GM23338 (cell line): ENCODE results near the gene TPSB2. TPM values are rescaled to one million over a fixed set of nuclear protein-coding genes. Genes with fewer than 3 reads are reported as not detected.

Experiments
- ATAC-seq: fragments of 200-7000 bp; cut with Tn5 transposase; 3 replicates; pipeline ENCODE4 v1.9.1; 2020
- DNase-seq: peaks from one replicate; pipeline ENCODE4 v3.0.0-alpha.2; 2015; ENCODE audit warnings: low spot score
- H2AFZ ChIP-seq: fragments of 200-600 bp; sonication (generic); 2 replicates; pipeline ENCODE4 v1.8.0; 2016; ENCODE audit warnings: antibody characterized with exemption, mild to moderate bottlenecking, moderate library complexity
- H3F3A ChIP-seq: fragments of 200-600 bp; sonication (generic); replicated peaks from 2 replicates; pipeline ENCODE4 v1.8.0; 2017; ENCODE audit warnings: antibody characterized with exemption, mixed run types, low read depth
- H3K27ac ChIP-seq: fragments of 200-600 bp; sonication (generic); 2 replicates; pipeline ENCODE4 v1.6.1; 2016; ENCODE audit warnings: low read depth
- H3K27me3 ChIP-seq: fragments of 200-600 bp; sonication (generic); 2 replicates; pipeline ENCODE4 v1.8.0; 2016; ENCODE audit warnings: mild to moderate bottlenecking, mixed run types, moderate library complexity; ENCODE audit not compliant: insufficient read depth
- H3K36me3 ChIP-seq: fragments of 200-600 bp; sonication (generic); 2 replicates; pipeline ENCODE4 v1.8.0; 2016; ENCODE audit warnings: mild to moderate bottlenecking; ENCODE audit not compliant: insufficient read depth
- H3K4me1 ChIP-seq: fragments of 200-600 bp; sonication (generic); 2 replicates; pipeline ENCODE4 v1.8.0; 2016; ENCODE audit warnings: mild to moderate bottlenecking, moderate library complexity; ENCODE audit not compliant: insufficient read depth
- H3K4me2 ChIP-seq: fragments of 200-600 bp; sonication (generic); 2 replicates; pipeline ENCODE4 v1.7.1; 2017; ENCODE audit warnings: mixed run types
- H3K4me3 ChIP-seq: fragments of 200-600 bp; sonication (generic); 2 replicates; pipeline ENCODE4 v1.6.1; 2016; ENCODE audit warnings: mixed run types
- H3K79me2 ChIP-seq: fragments of 200-600 bp; sonication (generic); replicated peaks from 2 replicates; pipeline ENCODE4 v1.8.0; 2017; ENCODE audit warnings: mild to moderate bottlenecking; ENCODE audit not compliant: insufficient read depth
- H3K9me2 ChIP-seq: fragments of 200-600 bp; sonication (generic); 2 replicates; pipeline ENCODE4 v1.8.0; 2017; ENCODE audit not compliant: insufficient read depth
- H4K20me1 ChIP-seq: fragments of 200-600 bp; sonication (generic); replicated peaks from 2 replicates; pipeline ENCODE4 v1.8.0; 2017; ENCODE audit warnings: mild to moderate bottlenecking; ENCODE audit not compliant: insufficient read depth
- H3K27ac Mint-ChIP-seq: 2 replicates; pipeline ENCODE4 v1.8.0; 2020; ENCODE audit warnings: inconsistent platforms, mild to moderate bottlenecking, moderate library complexity, mixed read lengths
- H3K27me3 Mint-ChIP-seq: 3 replicates; pipeline ENCODE4 v1.8.0; 2022; ENCODE audit warnings: low read depth, mild to moderate bottlenecking, moderate library complexity, mixed read lengths, inconsistent platforms; ENCODE audit not compliant: insufficient read depth, poor library complexity
- H3K36me3 Mint-ChIP-seq: 3 replicates; pipeline ENCODE4 v1.8.0; 2021; ENCODE audit warnings: low read depth, mild to moderate bottlenecking, inconsistent platforms, moderate library complexity, mixed read lengths
- H3K4me1 Mint-ChIP-seq: 3 replicates; pipeline ENCODE4 v1.8.0; 2020; ENCODE audit warnings: mild to moderate bottlenecking, inconsistent platforms, mixed read lengths
- H3K4me3 Mint-ChIP-seq: 3 replicates; pipeline ENCODE4 v1.8.0; 2021; ENCODE audit warnings: moderate library complexity, mild to moderate bottlenecking, inconsistent platforms, mixed read lengths
- H3K9me3 Mint-ChIP-seq: 3 replicates; pipeline ENCODE4 v1.8.0; 2020; ENCODE audit warnings: moderate library complexity, mild to moderate bottlenecking, inconsistent platforms, mixed read lengths
- CREB1 ChIP-seq: fragments of 250-450 bp; sonication (Bioruptor Pico); IDR thresholded peaks from 2 replicates; pipeline ENCODE4 v1.5.0; 2020; ENCODE audit warnings: low read depth, mild to moderate bottlenecking, moderate library complexity
- CTCF ChIP-seq, 2 experiments: fragments of 200-600 bp in 1 of 2; sonication (generic) in 1 of 2; conservative IDR thresholded peaks; 2 replicates each; pipeline versions ENCODE4 v1.5.1 to v1.6.1; 2016 to 2017; ENCODE audit warnings: antibody characterized with exemption in 2 of 2, low read depth in 2 of 2, mild to moderate bottlenecking in 2 of 2, moderate library complexity in 1 of 2
- ETS1 ChIP-seq: IDR thresholded peaks from 2 replicates; pipeline ENCODE4 v1.6.1; 2016; ENCODE audit warnings: antibody characterized with exemption
- EZH2 ChIP-seq: fragments of 200-600 bp; sonication (generic); IDR thresholded peaks from one replicate; pipeline ENCODE4 v1.8.0; 2017; ENCODE audit warnings: antibody characterized with exemption, mild to moderate bottlenecking, low read depth; ENCODE audit not compliant: unreplicated experiment
- EZH2phosphoT487 ChIP-seq: fragments of 200-600 bp; sonication (generic); IDR thresholded peaks from one replicate; pipeline ENCODE4 v1.8.1; 2018; ENCODE audit warnings: antibody characterized with exemption; ENCODE audit not compliant: unreplicated experiment
- JUNB ChIP-seq: IDR thresholded peaks from one replicate; pipeline ENCODE4 v1.6.1; 2016; ENCODE audit warnings: antibody characterized with exemption; ENCODE audit not compliant: unreplicated experiment
- NANOG ChIP-seq: IDR thresholded peaks from 2 replicates; pipeline ENCODE4 v1.6.1; 2016; ENCODE audit warnings: antibody characterized with exemption, borderline replicate concordance
- POLR2AphosphoS5 ChIP-seq: IDR thresholded peaks from 2 replicates; pipeline ENCODE4 v1.6.1; 2016; ENCODE audit warnings: antibody characterized with exemption, low read depth
- ZNF331 ChIP-seq: fragments of 250-450 bp; sonication (Bioruptor Pico); IDR thresholded peaks from 2 replicates; pipeline ENCODE4 v1.5.0; 2020; ENCODE audit warnings: low read depth, mild to moderate bottlenecking, moderate library complexity
- polyA plus RNA-seq: library from polyadenylated mRNA; unstranded; fragments of >200 nt; fragmentation: Nextera tagmentation; extraction: Ambion mirVana; gene quantifications from 2 replicates; pipeline ENCODE4 v1.2.1, GENCODE V29; 2016
- total RNA-seq: library from RNA; depleted of rRNA; stranded (reverse); fragments of >200 nt; shearing (Covaris generic); gene quantifications from 2 replicates; pipeline ENCODE4 v1.2.3, GENCODE V29; 2014
- TF ChIP-seq, protein P1 (sequence below): IDR thresholded peaks from one replicate; pipeline ENCODE4 v1.6.1; 2018; ENCODE audit warnings: antibody characterized with exemption; ENCODE audit not compliant: unreplicated experiment

TPSB2 gene
- total and polyA plus RNA-seq, 2 experiments from 2014 or later, result 0.23 TPM; not detected in 1

DNA sequence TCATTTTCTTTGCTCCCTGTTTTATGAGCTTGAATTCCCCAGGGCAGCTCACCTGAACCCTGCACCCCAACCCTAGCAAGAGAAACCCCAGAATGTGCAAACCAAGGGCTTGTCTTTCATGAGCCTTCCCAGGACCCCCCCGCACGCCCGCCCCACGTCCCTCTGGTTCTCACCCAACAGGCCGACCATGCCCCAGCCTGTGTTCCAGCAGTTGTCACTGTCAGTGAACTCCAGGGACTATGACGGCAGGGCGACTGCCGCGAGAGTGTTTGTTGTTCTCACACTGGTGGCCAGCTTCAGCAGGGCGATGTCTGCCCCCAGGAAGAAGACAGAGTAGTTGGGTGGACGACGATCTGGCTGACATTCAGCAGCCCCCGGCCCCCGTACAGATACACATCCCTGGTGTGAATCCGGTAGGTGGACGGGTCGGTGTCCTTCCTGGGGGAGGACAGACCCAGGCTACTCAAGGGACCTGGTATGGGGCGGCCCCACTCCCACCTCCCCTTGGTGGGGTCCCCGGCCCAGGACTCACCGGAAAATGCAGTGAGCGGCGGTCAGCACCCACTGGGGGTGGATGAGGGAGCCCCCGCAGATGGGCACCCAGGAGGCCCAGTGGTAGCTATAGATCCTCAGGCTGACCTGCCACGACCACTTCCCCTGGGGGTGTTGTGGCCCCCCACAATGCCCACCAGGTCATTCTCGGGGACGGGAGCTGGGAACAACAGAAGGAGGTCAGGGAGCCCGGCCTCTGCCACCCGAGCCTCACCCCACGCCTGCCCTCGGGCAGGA, 46.0 kb upstream of the TPSB2 start:
- peaks cover 2% of the 10 kb centered on the region for H3K4me1 Mint-ChIP-seq
- Histone ChIP-seq H3K9me2 (no peaks in the 10 kb centered on the region), H2AFZ (no peak overlapping the region), H4K20me1 (no peaks in the 10 kb centered on the region), H3K27ac (no peak overlapping the region), H3K4me2 (no peak overlapping the region), H3K4me3 (no peak overlapping the region), H3K4me1 (peaks cover 6% of the 10 kb centered on the region; the same call in 1 of the 2 replicates), H3K79me2 (no peaks in the 10 kb centered on the region), H3K36me3 (no peaks in the 10 kb centered on the region), H3K27me3 (no peaks in the 10 kb centered on the region), H3F3A (no peaks in the 10 kb centered on the region)
- no peak overlapping the region for H3K27ac Mint-ChIP-seq
- TF ChIP-seq JUNB, result no peak
- TF ChIP-seq CREB1, result no peak
- no peak for TF ChIP-seq NANOG
- TF ChIP-seq POLR2AphosphoS5, result no peak
- no peak for TF ChIP-seq EZH2
- TF ChIP-seq ZNF331 (CRISPR knock-in tag), result no peak
- TF ChIP-seq EZH2phosphoT487, result no peak
- no peak for ATAC-seq
- no peak for DNase-seq
- H3K36me3 Mint-ChIP-seq, result peaks cover 5% of the 10 kb centered on the region; the same call in 1 of the 3 replicates
- peaks cover 11% of the 10 kb centered on the region for H3K27me3 Mint-ChIP-seq
- H3K4me3 Mint-ChIP-seq, result no peak overlapping the region
- no peaks in the 10 kb centered on the region; the same call in 1 of the 3 replicates for H3K9me3 Mint-ChIP-seq

DNA sequence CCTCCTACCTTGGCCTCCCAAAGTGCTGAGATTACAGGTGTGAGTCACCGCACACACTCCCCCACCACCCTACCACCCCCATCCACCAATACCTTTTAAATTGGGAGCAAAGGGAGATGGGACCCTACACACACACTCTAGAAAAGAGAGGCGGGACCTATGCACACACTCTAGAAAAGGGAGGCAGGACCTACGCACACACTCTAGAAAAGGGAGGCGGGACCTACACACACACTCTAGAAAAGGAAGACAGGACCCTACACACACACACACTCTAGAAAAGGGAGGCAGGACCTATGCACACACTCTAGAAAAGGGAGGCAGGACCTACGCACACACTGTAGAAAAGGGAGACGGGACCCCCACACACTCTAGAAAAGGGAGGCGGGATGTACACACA, 44.8 kb upstream of the TPSB2 start:
- H3K4me1 Mint-ChIP-seq, result peaks cover 2% of the 10 kb centered on the region
- H2AFZ ChIP-seq, result no peak overlapping the region
- no peaks in the 10 kb centered on the region; the same call in 1 of the 3 replicates for H3K9me3 Mint-ChIP-seq
- H3K36me3 ChIP-seq, result no peaks in the 10 kb centered on the region
- H3K4me3 Mint-ChIP-seq, result no peak overlapping the region
- H3K27me3 ChIP-seq, result no peaks in the 10 kb centered on the region
- H3K4me1 ChIP-seq, result peaks cover 6% of the 10 kb centered on the region; the same call in 1 of the 2 replicates
- H3K79me2 ChIP-seq, result no peaks in the 10 kb centered on the region
- H4K20me1 ChIP-seq, result no peaks in the 10 kb centered on the region
- no peak overlapping the region for H3K27ac Mint-ChIP-seq
- peaks cover 16% of the 10 kb centered on the region for H3K27me3 Mint-ChIP-seq
- peaks cover 5% of the 10 kb centered on the region; the same call in 1 of the 3 replicates for H3K36me3 Mint-ChIP-seq
- H3K9me2 ChIP-seq, result no peaks in the 10 kb centered on the region
- no peak overlapping the region for H3K4me2 ChIP-seq
- no peak overlapping the region for H3K4me3 ChIP-seq
- no peak overlapping the region for H3K27ac ChIP-seq
- no peak for ATAC-seq
- no peaks in the 10 kb centered on the region for H3F3A ChIP-seq
- DNase-seq, result no peak
- TF ChIP-seq CREB1 (no peak), CTCF (conservative IDR thresholded peaks at IDR 0.05; ENCODE audit: low read depth in 2 of 2) (no peak), ETS1 (no peak), EZH2 (no peak), EZH2phosphoT487 (no peak)
- TF ChIP-seq, protein P1, sequence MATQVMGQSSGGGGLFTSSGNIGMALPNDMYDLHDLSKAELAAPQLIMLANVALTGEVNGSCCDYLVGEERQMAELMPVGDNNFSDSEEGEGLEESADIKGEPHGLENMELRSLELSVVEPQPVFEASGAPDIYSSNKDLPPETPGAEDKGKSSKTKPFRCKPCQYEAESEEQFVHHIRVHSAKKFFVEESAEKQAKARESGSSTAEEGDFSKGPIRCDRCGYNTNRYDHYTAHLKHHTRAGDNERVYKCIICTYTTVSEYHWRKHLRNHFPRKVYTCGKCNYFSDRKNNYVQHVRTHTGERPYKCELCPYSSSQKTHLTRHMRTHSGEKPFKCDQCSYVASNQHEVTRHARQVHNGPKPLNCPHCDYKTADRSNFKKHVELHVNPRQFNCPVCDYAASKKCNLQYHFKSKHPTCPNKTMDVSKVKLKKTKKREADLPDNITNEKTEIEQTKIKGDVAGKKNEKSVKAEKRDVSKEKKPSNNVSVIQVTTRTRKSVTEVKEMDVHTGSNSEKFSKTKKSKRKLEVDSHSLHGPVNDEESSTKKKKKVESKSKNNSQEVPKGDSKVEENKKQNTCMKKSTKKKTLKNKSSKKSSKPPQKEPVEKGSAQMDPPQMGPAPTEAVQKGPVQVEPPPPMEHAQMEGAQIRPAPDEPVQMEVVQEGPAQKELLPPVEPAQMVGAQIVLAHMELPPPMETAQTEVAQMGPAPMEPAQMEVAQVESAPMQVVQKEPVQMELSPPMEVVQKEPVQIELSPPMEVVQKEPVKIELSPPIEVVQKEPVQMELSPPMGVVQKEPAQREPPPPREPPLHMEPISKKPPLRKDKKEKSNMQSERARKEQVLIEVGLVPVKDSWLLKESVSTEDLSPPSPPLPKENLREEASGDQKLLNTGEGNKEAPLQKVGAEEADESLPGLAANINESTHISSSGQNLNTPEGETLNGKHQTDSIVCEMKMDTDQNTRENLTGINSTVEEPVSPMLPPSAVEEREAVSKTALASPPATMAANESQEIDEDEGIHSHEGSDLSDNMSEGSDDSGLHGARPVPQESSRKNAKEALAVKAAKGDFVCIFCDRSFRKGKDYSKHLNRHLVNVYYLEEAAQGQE, result no peak
